Astrocyte (in vitro differentiated cells and primary cell): ENCODE results near the gene SHTN1. TPM values are rescaled to one million over a fixed set of nuclear protein-coding genes. Genes with fewer than 3 reads are reported as not detected.

ENCODE experiments used
- DNase-seq: peaks from one replicate; pipeline ENCODE4 v3.0.0-alpha.2; 2010; ENCODE audit warnings: low read depth
- FAIRE-seq: peaks from 2 replicates; lab custom pipeline; 2011; peaks lifted over from hg19 to GRCh38; lab: Jason Lieb, UNC
- H2AFZ ChIP-seq: 2 replicates; pipeline ENCODE4 v1.6.0; 2012; ENCODE audit warnings: low read depth, low read length, inconsistent platforms
- H3K27ac ChIP-seq: 2 replicates; pipeline ENCODE4 v1.5.1; 2011; ENCODE audit warnings: low read depth, low read length, inconsistent platforms
- H3K27me3 ChIP-seq: 2 replicates; pipeline ENCODE4 v1.6.0; 2011; ENCODE audit warnings: low read length, inconsistent platforms; ENCODE audit not compliant: insufficient read depth
- H3K36me3 ChIP-seq: 2 replicates; pipeline ENCODE4 v1.5.1; 2011; ENCODE audit warnings: low read length, inconsistent platforms; ENCODE audit not compliant: insufficient read depth
- H3K4me1 ChIP-seq: 2 replicates; pipeline ENCODE4 v1.5.1; 2011; ENCODE audit warnings: low read length, inconsistent platforms; ENCODE audit not compliant: insufficient read depth
- H3K4me2 ChIP-seq: 2 replicates; pipeline ENCODE4 v1.6.0; 2012; ENCODE audit warnings: low read length, inconsistent platforms
- H3K4me3 ChIP-seq: 2 replicates; pipeline ENCODE4 v1.5.1; 2011; ENCODE audit warnings: low read depth, mild to moderate bottlenecking, low read length, inconsistent platforms; ENCODE audit not compliant: insufficient read depth
- H3K79me2 ChIP-seq: 2 replicates; pipeline ENCODE4 v1.6.0; 2012; ENCODE audit warnings: mild to moderate bottlenecking, low read length, inconsistent platforms; ENCODE audit not compliant: insufficient read depth
- H3K9ac ChIP-seq: 2 replicates; pipeline ENCODE4 v1.6.0; 2012; ENCODE audit warnings: mild to moderate bottlenecking, low read length, inconsistent platforms
- H3K9me3 ChIP-seq: 2 replicates; pipeline ENCODE4 v1.5.1; 2012; ENCODE audit warnings: low read depth, mild to moderate bottlenecking, low read length, inconsistent platforms; ENCODE audit not compliant: insufficient read depth
- H4K20me1 ChIP-seq: 2 replicates; pipeline ENCODE4 v1.6.0; 2012; ENCODE audit warnings: low read length, inconsistent platforms; ENCODE audit not compliant: insufficient read depth
- H3K27ac Mint-ChIP-seq: one replicate; pipeline ENCODE4 v1.8.0; 2021; ENCODE audit warnings: mild to moderate bottlenecking, mixed read lengths; ENCODE audit not compliant: unreplicated experiment
- H3K27me3 Mint-ChIP-seq: one replicate; pipeline ENCODE4 v1.8.0; 2021; ENCODE audit warnings: low read depth, mixed read lengths; ENCODE audit not compliant: unreplicated experiment
- H3K36me3 Mint-ChIP-seq: one replicate; pipeline ENCODE4 v1.8.0; 2021; ENCODE audit warnings: low read depth, mixed read lengths; ENCODE audit not compliant: unreplicated experiment
- H3K4me1 Mint-ChIP-seq: one replicate; pipeline ENCODE4 v1.8.0; 2021; ENCODE audit warnings: low read depth, mixed read lengths; ENCODE audit not compliant: unreplicated experiment
- H3K4me3 Mint-ChIP-seq: one replicate; pipeline ENCODE4 v1.8.0; 2021; ENCODE audit warnings: mild to moderate bottlenecking, moderate library complexity, mixed read lengths; ENCODE audit not compliant: unreplicated experiment
- H3K9me3 Mint-ChIP-seq: one replicate; pipeline ENCODE4 v1.8.0; 2021; ENCODE audit warnings: mild to moderate bottlenecking, mixed read lengths; ENCODE audit not compliant: unreplicated experiment
- EZH2 ChIP-seq: IDR thresholded peaks from 2 replicates; pipeline ENCODE4 v1.6.1; 2012; ENCODE audit warnings: mild to moderate bottlenecking, low read length, inconsistent platforms; ENCODE audit not compliant: insufficient read depth
- total RNA-seq: library from RNA; stranded (reverse); gene quantifications from 2 replicates; pipeline ENCODE4 v1.2.1, GENCODE V29; 2021
- TF ChIP-seq, protein P1 (sequence below): IDR thresholded peaks from 2 replicates; pipeline ENCODE4 v1.5.1; 2011; ENCODE audit warnings: low read depth, mild to moderate bottlenecking, inconsistent platforms, low read length, moderate library complexity; ENCODE audit not compliant: insufficient read depth

The SHTN1 gene
- total RNA-seq, 1 donor from 2014 or later, result 32.7 TPM

DNA sequence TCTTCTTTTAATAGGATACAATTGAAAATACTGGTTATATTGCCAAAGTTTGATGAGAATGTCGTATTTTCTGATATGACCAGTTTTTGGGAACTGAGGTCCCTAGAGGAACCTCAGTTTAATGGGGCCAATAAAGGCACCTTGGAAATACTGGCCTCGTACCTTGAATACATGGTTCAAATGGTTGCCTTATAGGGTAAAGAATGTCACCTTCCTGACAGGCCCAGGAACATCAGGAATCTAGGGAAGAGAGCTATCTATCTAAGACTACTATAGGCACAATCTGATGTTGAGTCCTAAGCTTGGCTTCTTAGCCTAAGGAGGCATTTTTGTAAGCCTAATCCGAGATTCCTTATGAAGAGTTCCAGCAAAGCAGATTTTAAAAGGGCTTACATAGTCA lies 9.3 kb downstream of the SHTN1 start:
- H3K4me2 ChIP-seq, result no peak overlapping the region
- FAIRE-seq (no peak), DNase-seq (no peak)
- no peak overlapping the region for H3K27ac Mint-ChIP-seq
- peaks cover 6% of the 10 kb centered on the region for H3K4me1 Mint-ChIP-seq
- no peaks in the 10 kb centered on the region for H3K36me3 Mint-ChIP-seq
- no peak overlapping the region for H3K9ac ChIP-seq
- no peaks in the 10 kb centered on the region for H3K36me3 ChIP-seq
- no peak overlapping the region for H3K27ac ChIP-seq
- peaks cover 20% of the 10 kb centered on the region for H4K20me1 ChIP-seq
- H3K79me2 ChIP-seq, result peaks cover 22% of the 10 kb centered on the region
- TF ChIP-seq EZH2, result no peak
- TF ChIP-seq, protein P1, sequence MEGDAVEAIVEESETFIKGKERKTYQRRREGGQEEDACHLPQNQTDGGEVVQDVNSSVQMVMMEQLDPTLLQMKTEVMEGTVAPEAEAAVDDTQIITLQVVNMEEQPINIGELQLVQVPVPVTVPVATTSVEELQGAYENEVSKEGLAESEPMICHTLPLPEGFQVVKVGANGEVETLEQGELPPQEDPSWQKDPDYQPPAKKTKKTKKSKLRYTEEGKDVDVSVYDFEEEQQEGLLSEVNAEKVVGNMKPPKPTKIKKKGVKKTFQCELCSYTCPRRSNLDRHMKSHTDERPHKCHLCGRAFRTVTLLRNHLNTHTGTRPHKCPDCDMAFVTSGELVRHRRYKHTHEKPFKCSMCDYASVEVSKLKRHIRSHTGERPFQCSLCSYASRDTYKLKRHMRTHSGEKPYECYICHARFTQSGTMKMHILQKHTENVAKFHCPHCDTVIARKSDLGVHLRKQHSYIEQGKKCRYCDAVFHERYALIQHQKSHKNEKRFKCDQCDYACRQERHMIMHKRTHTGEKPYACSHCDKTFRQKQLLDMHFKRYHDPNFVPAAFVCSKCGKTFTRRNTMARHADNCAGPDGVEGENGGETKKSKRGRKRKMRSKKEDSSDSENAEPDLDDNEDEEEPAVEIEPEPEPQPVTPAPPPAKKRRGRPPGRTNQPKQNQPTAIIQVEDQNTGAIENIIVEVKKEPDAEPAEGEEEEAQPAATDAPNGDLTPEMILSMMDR, result no peak
- H3K27me3 Mint-ChIP-seq, result no peaks in the 10 kb centered on the region
- no peaks in the 10 kb centered on the region for H3K4me1 ChIP-seq
- no peak overlapping the region for H3K4me3 Mint-ChIP-seq
- no peak overlapping the region for H2AFZ ChIP-seq
- H3K4me3 ChIP-seq, result no peak overlapping the region
- no peaks in the 10 kb centered on the region for H3K9me3 ChIP-seq
- no peaks in the 10 kb centered on the region for H3K27me3 ChIP-seq
- H3K9me3 Mint-ChIP-seq, result no peaks in the 10 kb centered on the region

DNA sequence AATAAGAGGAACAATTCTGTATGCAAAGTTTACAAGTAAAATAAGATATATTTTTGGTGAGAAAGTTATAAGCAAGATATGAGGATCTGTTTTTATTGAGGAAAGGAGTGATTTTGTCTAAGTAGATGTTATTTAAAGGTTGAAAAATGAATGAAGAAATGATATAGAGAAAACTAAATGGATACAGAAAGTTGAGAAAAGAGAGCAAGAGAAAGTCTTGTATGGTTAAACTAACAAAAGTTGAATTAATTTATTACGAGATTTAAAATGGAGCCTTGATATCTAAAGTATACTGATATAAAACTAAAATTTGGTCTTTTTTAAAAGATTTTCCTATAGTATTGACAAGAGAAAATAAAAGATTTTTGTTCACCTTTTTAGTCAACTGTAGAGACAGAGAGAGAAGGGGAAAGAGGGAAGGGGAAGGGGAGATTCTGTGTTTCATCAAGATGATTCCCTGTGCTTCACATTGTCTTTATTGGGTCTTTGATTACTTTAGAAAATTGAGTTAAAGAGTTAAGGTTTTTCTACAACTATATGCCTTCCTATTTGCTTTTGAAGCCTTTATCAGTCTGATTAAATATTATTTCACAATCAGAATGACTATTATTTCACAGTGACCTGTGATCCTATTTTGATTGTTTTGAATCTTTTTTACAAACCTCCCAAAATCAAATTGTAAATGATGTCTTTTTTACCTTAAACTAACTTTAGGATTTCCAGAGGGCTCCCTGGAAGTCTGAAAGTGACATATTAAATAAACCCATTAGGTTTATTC lies 10.7 kb downstream of the SHTN1 start:
- Mint-ChIP-seq H3K36me3 (no peaks in the 10 kb centered on the region), H3K27me3 (no peaks in the 10 kb centered on the region), H3K4me3 (no peak overlapping the region), H3K9me3 (no peaks in the 10 kb centered on the region), H3K4me1 (peaks cover 6% of the 10 kb centered on the region), H3K27ac (no peak overlapping the region)
- H3K4me2 ChIP-seq, result no peak overlapping the region
- no peak overlapping the region for H3K9ac ChIP-seq
- no peaks in the 10 kb centered on the region for H3K27me3 ChIP-seq
- TF ChIP-seq, protein P1, result no peak
- TF ChIP-seq EZH2, result no peak
- no peaks in the 10 kb centered on the region for H3K36me3 ChIP-seq
- no peaks in the 10 kb centered on the region for H3K4me1 ChIP-seq
- FAIRE-seq (no peak), DNase-seq (no peak)
- no peaks in the 10 kb centered on the region for H3K9me3 ChIP-seq
- peaks cover 18% of the 10 kb centered on the region for H4K20me1 ChIP-seq
- H3K27ac ChIP-seq, result no peak overlapping the region
- no peak overlapping the region for H3K4me3 ChIP-seq
- peaks cover 13% of the 10 kb centered on the region for H3K79me2 ChIP-seq
- H2AFZ ChIP-seq, result no peak overlapping the region

DNA sequence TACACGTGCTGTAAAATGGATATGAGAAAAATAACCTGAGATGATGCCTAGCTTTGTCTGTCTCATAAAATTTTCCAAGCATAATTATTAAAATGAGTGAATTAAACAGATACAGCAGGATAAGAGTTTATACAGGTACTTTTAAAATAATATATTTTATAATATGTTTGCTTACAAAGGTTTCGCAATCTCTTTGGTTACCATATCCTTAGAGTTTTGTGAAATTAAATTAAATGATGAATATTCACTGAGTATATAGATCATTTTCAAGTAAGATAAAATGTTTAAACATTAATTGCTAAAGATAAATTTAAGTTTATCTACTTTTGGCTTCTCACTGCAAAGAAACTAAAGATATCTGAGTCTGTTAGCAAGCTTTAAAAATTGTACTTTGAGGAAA lies 11.4 kb downstream of the SHTN1 start:
- Mint-ChIP-seq H3K9me3 (no peaks in the 10 kb centered on the region), H3K36me3 (no peaks in the 10 kb centered on the region), H3K4me1 (peaks cover 6% of the 10 kb centered on the region), H3K4me3 (no peak overlapping the region), H3K27me3 (no peaks in the 10 kb centered on the region), H3K27ac (no peak overlapping the region)
- FAIRE-seq (no peak), DNase-seq (no peak)
- no peaks in the 10 kb centered on the region for H3K36me3 ChIP-seq
- H4K20me1 ChIP-seq, result peaks cover 18% of the 10 kb centered on the region
- no peaks in the 10 kb centered on the region for H3K27me3 ChIP-seq
- H3K4me3 ChIP-seq, result no peak overlapping the region
- H3K79me2 ChIP-seq, result peaks cover 8% of the 10 kb centered on the region
- no peak overlapping the region for H3K27ac ChIP-seq
- no peak overlapping the region for H2AFZ ChIP-seq
- H3K4me1 ChIP-seq, result no peaks in the 10 kb centered on the region
- H3K9ac ChIP-seq, result no peak overlapping the region
- no peak overlapping the region for H3K4me2 ChIP-seq
- no peaks in the 10 kb centered on the region for H3K9me3 ChIP-seq
- TF ChIP-seq, protein P1, result no peak
- TF ChIP-seq EZH2, result no peak
